ENCODE measurements around the gene PIP5K1C. TPM values are rescaled to one million over a fixed set of nuclear protein-coding genes. Genes with fewer than 3 reads are reported as not detected.
"Not testable (repeated sequence)": the region's sequence is repeated elsewhere in the genome, so short reads cannot be mapped to it uniquely, and the experiment has no call there.

PIP5K1C gene
- polyA plus RNA-seq, 10 donors = 16.4 to 25.5 (median 20.7) TPM

GRCh38 chr19:3628766-3629165 lies 71.5 kb downstream of the PIP5K1C start:
- DNase-seq = not testable (repeated sequence)

GRCh38 chr19:3627351-3627723 lies 72.9 kb downstream of the PIP5K1C start:
- no peak for DNase-seq

GRCh38 chr19:3626473-3627350 lies 73.6 kb downstream of the PIP5K1C start, which contains the start of gene CACTIN:
Gene CACTIN (minus strand): TSS chr19:3626790. CDS start chr19:3626762, 28 bp downstream.
- DNase-seq = peak; percentile 97 to 99 (median 99)

- no peak for DNase-seq
Measured at GRCh38 chr19:3625996-3626472, 74.2 kb downstream of the PIP5K1C start.

- no peak for DNase-seq
Measured at GRCh38 chr19:3623716-3624115, 76.6 kb downstream of the PIP5K1C start.

- no peak for DNase-seq
Measured at GRCh38 chr19:3622224-3622623, 78.0 kb downstream of the PIP5K1C start.

- DNase-seq = no peak
Measured at GRCh38 chr19:3621689-3622088, 78.6 kb downstream of the PIP5K1C start.

GRCh38 chr19:3620817-3621547 lies 79.3 kb downstream of the PIP5K1C start:
- DNase-seq = no peak

GRCh38 chr19:3620145-3620816 lies 80.0 kb downstream of the PIP5K1C start:
- DNase-seq = no peak

GRCh38 chr19:3619631-3620012 lies 80.6 kb downstream of the PIP5K1C start:
- no peak for DNase-seq

GRCh38 chr19:3618811-3619630 lies 81.2 kb downstream of the PIP5K1C start:
- no peak for DNase-seq

GRCh38 chr19:3618144-3618810 lies 82.0 kb downstream of the PIP5K1C start:
- DNase-seq = peak in 2 of 3 donors; percentile 56 to 72

GRCh38 chr19:3617463-3617862 lies 82.8 kb downstream of the PIP5K1C start:
- no peak for DNase-seq

GRCh38 chr19:3615524-3616135 lies 84.6 kb downstream of the PIP5K1C start:
- DNase-seq = no peak

- no peak for DNase-seq
Measured at GRCh38 chr19:3614858-3615505, 85.3 kb downstream of the PIP5K1C start.

- no peak for DNase-seq
Measured at GRCh38 chr19:3613818-3614661, 86.2 kb downstream of the PIP5K1C start.

- DNase-seq = no peak
Measured at GRCh38 chr19:3612901-3613741, 87.1 kb downstream of the PIP5K1C start.

- DNase-seq = no peak
Measured at GRCh38 chr19:3612330-3612729, 87.9 kb downstream of the PIP5K1C start.

Data from muscle of back (tissue), 11 donors.